ENCODE measurements around the gene MAGOH. TPM values are rescaled to one million over a fixed set of nuclear protein-coding genes. Genes with fewer than 3 reads are reported as not detected.
A peak's percentile ranks its signal among the peaks of the same experiment; 100 is the strongest.

The MAGOH gene
- polyA plus RNA-seq, 1 donor from 2014 or later = 53.3 TPM

DNA sequence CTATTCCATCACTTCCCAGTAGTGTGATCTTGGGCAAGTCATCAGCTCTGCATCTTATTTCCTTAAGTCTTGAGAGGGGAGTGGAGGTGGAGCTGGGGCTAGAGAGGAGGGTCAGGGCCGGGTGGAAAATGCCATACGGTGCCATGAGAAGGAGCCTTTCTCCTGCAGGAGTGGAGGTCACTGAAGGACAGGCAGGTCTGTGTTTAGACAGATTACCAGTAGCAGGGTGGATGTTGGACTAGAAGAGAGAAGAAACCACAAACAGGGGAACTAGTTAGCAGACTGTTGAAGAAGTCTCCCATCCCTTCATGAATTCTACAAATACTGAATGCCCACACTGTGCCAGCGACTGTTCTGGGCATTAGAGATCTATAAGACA lies 55.6 kb downstream of the MAGOH start:
- Histone ChIP-seq H3K79me2 (replicated peaks; ENCODE audit: insufficient read depth, low read length) (no peaks in the 10 kb centered on the region), H3K36me3 (ENCODE audit: insufficient read depth, low read length) (no peaks in the 10 kb centered on the region), H3K9ac (ENCODE audit: low read length) (no peak overlapping the region), H3K9me3 (ENCODE audit: low read length) (no peaks in the 10 kb centered on the region), H3K4me3 (ENCODE audit: low read length) (no peak overlapping the region), H3F3A (ENCODE audit: insufficient read depth, low read length, poor library complexity, severe bottlenecking) (no peaks in the 10 kb centered on the region), H3K9me2 (ENCODE audit: insufficient read depth, low read length) (no peaks in the 10 kb centered on the region), H2AFZ (ENCODE audit: low read depth, low read length) (no peak overlapping the region), H4K20me1 (ENCODE audit: insufficient read depth) (no peaks in the 10 kb centered on the region), H3K4me2 (ENCODE audit: low read length) (no peak overlapping the region), H3K27ac (ENCODE audit: low read length) (no peak overlapping the region), H3K27me3 (ENCODE audit: insufficient read depth, low read depth, low read length) (no peaks in the 10 kb centered on the region)
- TF ChIP-seq SMC3 (conservative IDR thresholded peaks at IDR 0.05; ENCODE audit: poor library complexity) (no peak), REST (IDR thresholded peaks at IDR 0.05; ENCODE audit: borderline replicate concordance) (no peak), TAF1 (IDR thresholded peaks at IDR 0.05; ENCODE audit: low read depth) (no peak), RAD21 (conservative IDR thresholded peaks at IDR 0.05) (no peak), EP300 (conservative IDR thresholded peaks at IDR 0.05; ENCODE audit: poor library complexity, severe bottlenecking) (no peak), CTCF (IDR thresholded peaks at IDR 0.05; ENCODE audit: poor library complexity, severe bottlenecking) (no peak), EZH2 (IDR thresholded peaks at IDR 0.05; ENCODE audit: borderline replicate concordance, insufficient read depth, low read length, poor library complexity, severe bottlenecking) (no peak), POLR2AphosphoS5 (IDR thresholded peaks at IDR 0.05) (no peak), MXI1 (conservative IDR thresholded peaks at IDR 0.05; ENCODE audit: poor library complexity, severe bottlenecking) (no peak)

GRCh38 chr1:53182111-53182593 lies 56.2 kb downstream of the MAGOH start:
- TF ChIP-seq POLR2AphosphoS5 (IDR thresholded peaks at IDR 0.05) (no peak), RAD21 (conservative IDR thresholded peaks at IDR 0.05) (peak; percentile 75), EP300 (conservative IDR thresholded peaks at IDR 0.05; ENCODE audit: poor library complexity, severe bottlenecking) (no peak), MXI1 (conservative IDR thresholded peaks at IDR 0.05; ENCODE audit: poor library complexity, severe bottlenecking) (no peak), REST (IDR thresholded peaks at IDR 0.05; ENCODE audit: borderline replicate concordance) (no peak), TAF1 (IDR thresholded peaks at IDR 0.05; ENCODE audit: low read depth) (no peak), CTCF (IDR thresholded peaks at IDR 0.05; ENCODE audit: poor library complexity, severe bottlenecking) (peak; percentile 84), SMC3 (conservative IDR thresholded peaks at IDR 0.05; ENCODE audit: poor library complexity) (peak; percentile 85), EZH2 (IDR thresholded peaks at IDR 0.05; ENCODE audit: borderline replicate concordance, insufficient read depth, low read length, poor library complexity, severe bottlenecking) (no peak)
- H3K79me2 ChIP-seq (replicated peaks; ENCODE audit: insufficient read depth, low read length) = no peaks in the 10 kb centered on the region
- H2AFZ ChIP-seq (ENCODE audit: low read depth, low read length) = no peak overlapping the region
- no peaks in the 10 kb centered on the region for H4K20me1 ChIP-seq (ENCODE audit: insufficient read depth)
- no peak overlapping the region for H3K27ac ChIP-seq (ENCODE audit: low read length)
- no peaks in the 10 kb centered on the region for H3F3A ChIP-seq (ENCODE audit: insufficient read depth, low read length, poor library complexity, severe bottlenecking)
- H3K4me2 ChIP-seq (ENCODE audit: low read length) = no peak overlapping the region
- H3K9me3 ChIP-seq (ENCODE audit: low read length) = no peaks in the 10 kb centered on the region
- H3K9ac ChIP-seq (ENCODE audit: low read length) = no peak overlapping the region
- no peaks in the 10 kb centered on the region for H3K27me3 ChIP-seq (ENCODE audit: insufficient read depth, low read depth, low read length)
- H3K36me3 ChIP-seq (ENCODE audit: insufficient read depth, low read length) = no peaks in the 10 kb centered on the region
- H3K9me2 ChIP-seq (ENCODE audit: insufficient read depth, low read length) = no peaks in the 10 kb centered on the region
- H3K4me3 ChIP-seq (ENCODE audit: low read length) = no peak overlapping the region
